Measurements from ENCODE around the gene SMIM21. TPM values are rescaled to one million over a fixed set of nuclear protein-coding genes. Genes with fewer than 3 reads are reported as not detected.

SMIM21 gene
- polyA plus RNA-seq, 4 donors = 0.14 to 0.24 (median 0.16) TPM; not detected in 1

DNA sequence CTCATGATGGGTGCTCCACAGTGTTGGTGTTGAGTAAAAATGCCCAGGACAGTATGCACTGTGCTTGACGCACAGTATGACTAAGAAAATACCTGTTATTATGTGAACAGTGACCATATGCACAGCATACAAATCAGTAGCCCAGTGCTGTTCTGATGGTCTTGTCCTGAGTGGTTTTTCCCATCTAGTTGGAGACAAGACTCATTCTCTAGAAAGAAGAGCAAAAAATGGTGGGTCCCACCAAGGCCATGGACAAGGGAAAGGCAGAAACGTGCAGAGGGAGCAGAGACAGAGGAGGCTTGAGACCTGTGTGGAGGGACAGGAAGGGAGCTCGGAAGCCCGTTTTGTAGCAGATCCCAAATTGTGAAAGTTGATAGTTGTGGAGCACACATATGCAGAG is 987 bp upstream of the SMIM21 start:
- DNase-seq (ENCODE audit: low read depth in 4 of 4, low spot score in 3 of 4) = no peak

DNA sequence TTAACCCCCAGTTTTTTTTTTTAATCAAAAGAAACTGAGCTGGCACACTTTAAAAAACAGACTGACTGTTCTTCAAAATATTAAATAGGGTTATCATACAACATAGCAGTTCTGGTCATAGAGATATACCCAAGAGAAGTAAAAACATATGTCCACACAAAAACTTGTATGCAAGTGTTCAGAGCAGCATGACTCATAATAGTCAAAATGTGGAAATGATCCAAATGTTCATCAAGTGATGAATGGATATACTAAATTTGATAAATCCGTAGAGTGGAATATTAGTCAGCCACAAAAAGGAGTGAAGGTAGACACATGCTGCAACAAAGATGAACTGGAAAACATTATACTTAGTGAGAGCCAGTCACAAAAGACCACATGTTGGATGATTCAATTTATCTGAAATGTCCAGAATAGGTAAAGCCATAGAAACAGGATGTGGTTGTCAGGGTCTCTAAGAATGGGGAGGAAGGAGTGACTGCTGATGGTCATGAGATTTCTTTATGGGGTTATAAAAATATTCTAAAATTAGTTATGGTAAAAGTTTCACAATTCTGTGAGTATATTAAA is 5.1 kb downstream of the SMIM21 start:
- DNase-seq (ENCODE audit: low read depth in 4 of 4, low spot score in 3 of 4) = no peak

DNA sequence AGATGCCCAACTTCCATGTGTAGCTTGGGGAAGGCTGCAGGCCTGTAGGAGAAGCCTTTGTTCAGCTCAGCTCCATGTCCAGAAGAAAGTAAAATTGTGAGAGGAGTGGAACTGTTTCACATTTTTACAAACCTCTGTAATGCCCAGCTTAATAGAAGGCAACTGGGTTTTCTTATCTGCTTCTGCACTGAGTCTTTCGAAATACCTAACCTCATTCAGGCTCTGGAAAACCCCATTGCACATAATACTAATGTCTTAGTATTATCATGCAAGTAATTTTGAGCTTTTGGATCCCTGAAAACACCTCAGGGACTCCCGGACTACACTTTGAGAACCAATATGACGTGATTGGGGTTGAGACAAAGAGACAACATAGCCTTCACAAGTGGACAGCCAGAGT is 5.8 kb downstream of the SMIM21 start:
- no peak for DNase-seq (ENCODE audit: low read depth in 4 of 4, low spot score in 3 of 4)

DNA sequence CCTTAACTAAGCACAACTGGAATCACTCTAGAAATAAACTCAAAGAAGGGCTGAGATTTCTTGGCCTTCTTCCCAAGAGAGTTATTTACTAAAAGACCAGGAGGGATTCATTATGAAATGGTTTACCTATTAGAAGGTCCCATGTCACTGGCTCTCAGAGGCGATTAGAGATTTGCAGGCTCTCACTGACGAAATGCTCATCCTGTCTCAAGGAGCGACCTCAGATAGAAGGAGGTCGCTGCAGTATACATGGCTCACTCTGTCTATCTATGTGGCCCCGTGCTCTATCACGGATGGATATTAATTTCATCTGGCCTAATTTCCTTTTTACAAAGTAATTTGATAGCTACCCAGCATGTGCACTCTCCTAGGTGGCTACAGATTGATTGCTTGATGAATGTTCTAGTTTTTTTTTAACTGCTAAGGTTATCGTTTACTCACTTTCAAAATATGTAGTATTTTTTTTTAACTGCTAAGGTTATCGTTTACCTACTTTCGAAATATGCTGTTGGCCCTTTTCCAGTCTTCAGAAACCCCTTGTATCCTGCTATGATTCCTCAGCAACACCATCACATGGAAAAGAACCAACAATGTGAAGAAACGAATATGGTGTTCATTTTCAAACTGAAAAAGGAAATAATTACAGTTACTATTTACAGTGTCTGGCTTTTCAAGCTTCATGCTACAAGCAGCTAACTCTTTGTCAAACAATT is 9.1 kb downstream of the SMIM21 start:
- no peak for DNase-seq (ENCODE audit: low read depth in 4 of 4, low spot score in 3 of 4)

DNA sequence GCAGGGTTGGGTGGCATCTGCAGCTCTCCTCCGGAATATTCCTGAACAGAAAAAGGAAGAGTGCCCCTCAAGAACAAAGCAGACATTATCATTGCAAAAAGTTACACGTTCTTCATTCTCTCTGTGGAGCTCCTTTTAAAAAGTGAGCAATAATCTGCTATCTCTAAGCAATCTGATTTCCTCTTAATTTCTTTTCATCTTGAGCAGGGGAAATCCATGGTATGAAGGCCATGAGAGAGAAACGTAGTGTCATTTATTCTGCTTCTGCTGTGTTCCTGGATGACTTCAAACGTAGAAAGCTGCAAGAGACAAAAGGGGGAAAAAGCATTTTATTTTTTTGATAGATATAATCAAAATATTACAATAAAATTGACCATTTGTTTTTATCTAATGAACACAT is 16.9 kb downstream of the SMIM21 start:
- no peak for DNase-seq (ENCODE audit: low read depth in 4 of 4, low spot score in 3 of 4)

DNA sequence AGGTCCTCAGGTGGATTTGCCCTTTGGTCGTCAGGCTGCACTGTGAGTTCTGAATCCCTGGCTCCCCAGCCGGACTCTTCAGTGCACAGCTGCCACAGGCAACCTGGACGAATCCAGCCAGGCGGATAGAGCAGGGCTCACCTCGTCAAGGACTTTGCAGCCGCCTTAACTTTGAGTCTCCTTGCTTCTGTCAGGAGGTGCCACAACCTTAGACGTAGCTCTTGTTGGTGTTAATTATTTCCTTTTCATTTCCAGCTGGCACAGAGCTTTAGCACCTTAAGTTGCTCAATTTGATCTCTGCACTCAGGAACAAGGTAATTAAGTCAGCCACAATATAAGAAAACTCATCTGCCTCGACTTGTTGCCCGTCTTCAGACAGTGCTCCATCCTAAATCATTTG is 17.7 kb downstream of the SMIM21 start:
- no peak for DNase-seq (ENCODE audit: low read depth in 4 of 4, low spot score in 3 of 4)

DNA sequence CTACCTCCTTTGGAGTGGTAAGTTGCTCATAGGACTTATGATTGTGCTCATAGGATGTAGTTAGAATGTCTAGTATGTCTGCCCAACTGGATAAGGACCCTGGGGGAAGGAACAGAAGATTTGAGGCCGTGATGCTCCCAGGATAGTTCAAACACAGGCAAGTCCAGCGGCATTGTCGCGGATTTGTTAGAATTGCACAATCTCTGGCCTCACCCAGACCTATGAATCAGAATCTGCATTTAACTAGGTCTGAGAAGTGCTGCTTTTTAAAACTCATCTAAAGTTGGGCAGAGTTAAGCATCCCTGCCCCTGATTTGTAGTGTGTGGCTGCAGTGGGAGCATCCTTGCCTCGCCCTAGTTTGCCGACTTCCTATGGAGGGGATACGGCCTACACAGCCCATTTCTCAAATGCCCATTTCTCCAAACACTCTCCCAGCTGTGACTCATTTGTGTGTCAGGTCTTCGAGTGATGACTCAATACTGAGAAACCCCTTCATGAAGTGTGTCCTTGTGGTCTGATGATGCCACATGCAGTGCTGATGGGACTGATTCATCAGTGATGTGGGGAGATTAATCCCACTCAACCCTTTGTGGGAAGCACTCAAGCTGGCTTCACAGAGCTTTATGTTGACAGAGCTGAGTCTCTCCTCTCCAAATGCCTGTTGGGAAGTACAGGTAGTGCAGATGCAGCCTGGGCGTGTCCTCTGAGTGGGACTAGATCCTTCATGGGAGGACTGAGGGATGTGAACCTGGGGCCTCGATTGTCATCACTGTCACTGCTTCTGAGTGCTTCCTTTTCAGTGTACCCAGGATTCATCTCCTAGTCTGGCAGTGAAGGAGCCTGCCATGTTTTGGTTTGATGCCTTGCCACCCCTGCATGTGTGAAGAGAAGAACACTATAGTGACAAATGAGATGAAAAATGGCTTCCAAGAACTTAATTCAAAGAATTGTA is 18.7 kb downstream of the SMIM21 start:
- DNase-seq (ENCODE audit: low read depth in 4 of 4, low spot score in 3 of 4) = no peak

DNA sequence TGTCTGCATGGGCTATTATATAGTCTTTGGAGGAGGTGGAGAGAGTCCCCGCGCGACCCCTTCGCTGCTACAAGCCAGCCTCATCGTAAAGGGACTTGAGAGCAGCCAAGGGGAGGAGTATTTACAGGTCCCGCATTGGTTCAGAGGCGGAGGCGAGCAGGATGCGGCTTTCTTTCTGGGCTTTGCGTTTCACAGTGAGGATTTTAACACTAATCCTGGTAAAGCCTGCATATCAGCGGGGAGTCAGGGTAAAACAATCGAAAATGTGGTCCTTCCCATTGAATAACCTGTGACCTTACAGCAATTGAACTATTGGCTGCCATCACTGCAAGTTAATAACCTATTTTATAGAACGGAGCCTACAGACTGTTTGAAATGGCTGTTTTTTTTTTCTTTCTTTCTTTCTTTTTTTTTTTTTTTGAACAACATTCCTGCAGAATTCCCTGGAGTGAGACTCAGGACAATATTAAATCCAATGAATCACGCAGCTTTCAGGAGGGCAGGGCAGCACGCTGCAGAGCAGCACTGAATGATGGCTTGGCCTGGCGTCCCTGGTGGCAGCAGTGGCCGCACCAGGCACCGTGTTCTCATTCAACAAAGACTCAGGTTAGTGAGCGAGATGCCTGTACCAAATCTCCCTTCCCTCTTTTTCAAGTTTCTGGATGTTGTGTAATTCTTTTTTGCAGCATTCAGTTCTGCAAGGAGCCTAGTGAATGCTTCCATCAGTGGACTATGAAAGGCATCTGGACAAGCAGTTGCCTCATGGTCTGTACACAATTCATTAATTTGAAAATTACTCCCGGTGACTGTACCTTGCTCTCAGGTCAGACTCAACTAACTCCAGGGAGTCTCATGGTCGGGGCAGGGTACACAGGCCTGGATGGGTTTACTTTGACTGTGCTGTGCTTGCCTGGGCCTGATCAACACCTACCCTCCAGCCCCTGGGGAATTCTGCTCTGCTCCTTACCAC is 19.8 kb downstream of the SMIM21 start:
- DNase-seq (ENCODE audit: low read depth in 4 of 4, low spot score in 3 of 4) = no peak

DNA sequence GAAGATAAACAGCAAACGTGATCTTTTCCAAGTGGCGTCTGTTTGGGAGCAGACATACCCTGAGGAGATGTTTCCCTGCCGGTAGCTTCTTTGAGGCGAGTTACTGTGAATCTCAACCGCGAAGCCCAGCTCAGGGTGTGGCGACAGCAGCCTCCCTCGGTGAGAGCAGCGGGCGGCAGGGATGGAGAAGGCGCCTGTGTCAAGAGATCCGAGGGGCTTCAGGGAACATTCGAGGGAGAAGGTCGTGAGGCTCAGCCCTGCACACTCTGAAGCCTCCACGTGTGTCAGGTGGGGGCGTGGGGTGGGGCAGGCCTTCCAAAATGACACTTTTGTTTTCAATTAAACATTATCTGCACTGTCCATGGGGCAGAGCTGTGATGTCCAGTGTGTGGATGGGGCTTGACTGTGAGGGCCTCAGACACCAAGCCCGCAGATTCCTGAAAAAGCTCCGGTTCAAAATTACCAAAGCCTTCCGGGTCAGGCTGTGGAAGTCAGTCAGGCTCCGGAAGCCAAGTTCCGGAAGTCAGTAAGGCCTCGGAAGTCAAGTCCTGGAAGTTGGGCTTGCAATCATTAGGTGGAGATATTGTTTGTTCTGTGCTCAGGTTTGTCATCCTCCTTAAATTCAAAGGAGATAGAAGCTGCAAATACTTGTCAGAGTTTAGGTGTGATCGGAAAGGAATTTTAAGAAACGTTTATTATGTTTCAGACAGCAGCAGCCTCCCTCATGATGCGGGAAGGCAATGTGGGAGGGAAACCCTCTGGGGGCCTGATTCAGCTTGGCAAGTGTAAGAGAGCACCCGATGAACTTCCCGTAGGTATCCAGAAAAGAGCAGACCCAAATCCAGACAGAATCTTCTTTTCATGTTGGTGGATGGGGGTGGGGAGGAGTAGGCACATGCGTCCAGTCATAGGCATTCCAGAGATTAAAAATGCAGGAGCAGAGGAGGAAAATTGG is 20.7 kb downstream of the SMIM21 start:
- no peak for DNase-seq (ENCODE audit: low read depth in 4 of 4, low spot score in 3 of 4)

DNA sequence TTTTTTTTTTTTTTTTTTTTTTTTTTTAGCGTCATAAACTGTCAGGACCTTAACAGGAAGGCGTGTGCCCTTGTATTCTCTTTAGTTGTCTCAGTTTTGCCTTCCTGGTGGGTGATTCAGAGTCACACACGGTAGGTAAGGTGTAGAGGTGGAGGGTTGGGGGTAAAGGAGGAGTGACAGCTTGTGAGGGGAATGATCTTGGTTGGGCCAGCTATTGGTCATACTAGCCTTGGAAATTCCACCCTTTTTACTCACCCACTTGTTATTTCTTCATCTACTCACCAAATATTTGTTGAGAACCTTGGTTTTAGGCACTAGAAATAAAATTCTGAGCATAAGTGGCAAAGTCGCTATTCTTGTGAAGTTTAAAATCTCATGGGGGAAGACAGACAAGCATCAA is 22.2 kb downstream of the SMIM21 start:
- DNase-seq (ENCODE audit: low read depth in 4 of 4, low spot score in 3 of 4) = no peak

DNA sequence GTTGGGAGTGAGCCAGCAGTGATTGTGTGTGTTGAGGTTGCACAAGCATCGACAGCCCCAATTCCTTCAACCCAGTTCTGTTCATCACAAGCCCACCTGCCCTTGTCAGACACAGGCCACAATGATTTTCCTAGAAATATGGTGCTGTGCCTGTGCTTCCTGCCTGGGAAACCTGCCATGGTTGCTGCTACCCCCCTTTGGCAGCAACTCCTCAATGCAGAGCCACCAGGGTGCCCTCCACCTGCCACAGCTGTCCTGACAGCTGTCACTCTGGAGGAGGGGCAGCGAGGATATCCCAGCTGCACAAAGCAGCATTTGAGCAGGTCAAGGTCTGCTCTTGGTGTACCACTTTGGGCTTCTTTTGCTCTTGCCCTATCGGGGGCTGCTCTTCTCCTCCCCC is 27.1 kb downstream of the SMIM21 start:
- no peak for DNase-seq (ENCODE audit: low read depth in 4 of 4, low spot score in 3 of 4)

DNA sequence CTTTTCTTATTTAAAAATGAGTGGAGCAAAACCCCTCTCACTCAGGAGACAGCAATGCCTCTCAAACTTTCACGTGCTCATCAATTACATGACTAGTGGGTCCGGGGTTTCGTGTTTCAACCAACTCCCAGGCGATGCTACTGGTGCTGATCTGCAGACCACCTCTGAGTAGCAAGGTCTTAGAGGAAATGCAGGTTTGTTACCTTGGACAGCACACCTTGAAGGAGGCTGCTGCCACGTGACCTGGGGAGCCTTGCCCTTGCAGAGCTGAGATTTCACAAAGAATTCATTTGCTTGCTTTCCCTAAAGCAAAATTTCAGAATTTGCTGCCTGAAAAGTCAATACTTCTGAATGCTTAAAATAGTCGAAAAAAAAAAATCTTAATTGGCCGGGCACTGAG is 32.4 kb downstream of the SMIM21 start:
- no peak for DNase-seq (ENCODE audit: low read depth in 4 of 4, low spot score in 3 of 4)

DNA sequence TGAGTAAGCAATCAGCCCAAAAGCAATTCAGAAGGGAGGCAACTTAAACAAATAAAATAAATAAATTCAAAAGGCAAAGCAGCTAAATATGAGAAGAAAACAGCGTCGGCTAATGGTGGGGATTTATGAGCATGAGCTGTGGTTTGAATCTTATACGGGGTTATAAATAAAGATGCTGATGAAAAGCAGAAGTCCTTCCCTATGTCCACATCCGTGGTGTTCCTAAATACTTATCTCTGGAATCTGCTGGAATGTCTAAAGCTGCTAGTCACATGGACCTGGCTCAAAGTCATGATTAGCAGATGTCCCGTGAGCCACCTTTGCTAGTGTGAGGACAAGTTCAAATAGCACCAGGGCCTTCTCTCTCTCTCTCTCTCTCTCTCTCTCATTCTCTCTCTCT is 33.8 kb downstream of the SMIM21 start:
- DNase-seq (ENCODE audit: low read depth in 4 of 4, low spot score in 3 of 4) = no peak

DNA sequence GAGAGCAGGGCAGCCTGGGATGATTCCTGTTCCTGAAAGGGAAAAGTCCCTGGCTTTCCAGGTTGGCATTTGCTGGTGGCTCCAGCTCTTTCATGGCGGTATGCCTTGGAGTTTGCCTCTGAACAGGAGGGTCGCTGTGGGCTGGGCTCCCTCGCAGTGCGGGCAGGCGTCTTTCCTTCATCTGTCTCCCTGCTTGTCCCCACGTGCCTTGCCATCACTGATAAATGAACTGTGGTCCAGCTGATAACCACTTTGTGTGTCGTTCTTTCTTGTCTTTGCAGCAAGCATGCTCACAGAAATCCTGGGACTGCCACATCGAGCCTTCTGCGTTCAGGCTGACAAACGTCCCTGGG is 35.3 kb downstream of the SMIM21 start:
- DNase-seq (ENCODE audit: low read depth in 4 of 4, low spot score in 3 of 4) = no peak

DNA sequence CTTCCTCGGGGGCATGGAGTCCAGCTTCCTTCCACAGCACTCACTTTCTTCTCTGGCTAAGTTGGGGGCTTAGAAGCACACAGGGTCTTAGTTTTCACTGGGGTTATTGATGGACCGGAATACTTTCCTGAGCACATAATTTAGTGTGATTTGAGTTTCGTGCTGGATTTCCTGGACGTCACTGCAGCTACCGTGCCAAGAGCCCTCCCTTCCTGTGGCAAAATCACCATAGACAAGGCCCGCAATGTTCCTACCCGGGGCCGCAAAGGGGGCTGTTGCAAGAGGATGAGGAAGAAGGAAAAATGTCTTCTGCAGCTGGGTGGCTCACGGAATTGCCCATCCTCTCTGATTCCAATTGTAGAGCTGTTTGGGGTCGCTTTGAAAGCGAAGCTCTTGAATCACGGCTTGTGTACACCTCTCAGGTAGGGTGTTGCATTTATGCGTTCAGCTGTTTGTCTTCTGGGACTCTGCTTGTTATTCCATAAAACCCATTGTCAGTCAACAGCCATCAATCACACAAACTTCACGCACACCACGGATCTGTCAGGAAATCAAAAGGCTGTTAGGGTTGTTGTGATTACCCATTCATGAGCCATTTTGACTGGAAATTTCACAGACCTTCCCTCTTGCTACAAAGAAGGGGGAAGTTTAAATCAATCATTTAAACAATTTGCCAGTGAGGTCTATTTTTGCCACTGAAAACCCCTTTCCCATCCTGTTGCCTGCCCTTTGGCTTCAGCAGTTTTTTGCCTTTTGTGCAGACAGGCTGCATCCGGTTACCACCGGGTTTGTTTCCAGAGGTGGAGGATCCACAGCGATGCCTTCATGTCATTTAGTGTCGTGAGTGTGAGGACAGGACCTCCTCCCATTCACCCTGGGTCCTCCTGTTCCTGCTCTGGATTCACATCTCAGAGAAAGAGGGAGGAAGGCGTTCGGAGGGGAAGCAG is 36.0 kb downstream of the SMIM21 start:
- DNase-seq (ENCODE audit: low read depth in 4 of 4, low spot score in 3 of 4) = no peak

DNA sequence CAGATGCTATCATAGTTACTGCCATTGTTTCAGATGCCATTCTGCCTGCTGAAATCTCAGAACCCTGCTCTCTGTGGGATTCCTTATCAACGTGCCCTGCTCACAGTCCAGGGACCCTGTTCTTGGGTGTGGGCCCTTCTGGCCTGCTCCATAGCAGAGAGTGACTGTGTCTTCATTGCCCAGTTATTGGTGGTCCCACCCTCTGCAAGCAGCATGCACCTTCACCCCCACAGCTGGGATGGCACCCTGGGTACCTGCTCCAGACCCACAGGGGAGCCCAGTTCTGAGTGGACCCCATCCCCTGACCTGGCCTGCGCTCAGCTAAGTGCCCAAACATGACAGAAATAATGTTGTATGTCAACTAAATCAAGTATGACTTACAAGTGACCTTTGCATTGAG is 36.6 kb downstream of the SMIM21 start:
- DNase-seq (ENCODE audit: low read depth in 4 of 4, low spot score in 3 of 4) = no peak

DNA sequence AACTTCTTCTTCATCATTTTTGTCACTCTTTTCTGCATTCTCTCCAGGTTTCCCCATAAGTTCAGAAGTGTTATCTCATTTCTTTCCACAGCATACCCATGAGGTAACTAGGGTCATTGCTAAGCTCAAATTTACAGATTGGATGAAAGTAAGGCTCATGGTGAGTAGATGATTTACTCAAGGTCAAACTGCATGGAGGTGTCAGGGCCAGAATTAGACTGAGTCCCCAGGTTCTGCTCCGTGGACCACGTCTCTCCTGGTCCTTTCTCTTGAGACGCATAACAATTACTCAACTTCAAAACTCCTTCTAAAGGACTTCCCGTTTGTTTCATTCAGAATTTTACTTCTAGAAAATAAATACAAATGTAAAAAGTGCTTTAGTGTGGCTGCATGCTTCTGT is 43.4 kb downstream of the SMIM21 start:
- no peak for DNase-seq (ENCODE audit: low read depth in 4 of 4, low spot score in 3 of 4)
